Naive thymus-derived CD4-positive, alpha-beta T cell (primary cell): ENCODE results near the gene BEND3. TPM values are rescaled to one million over a fixed set of nuclear protein-coding genes. Genes with fewer than 3 reads are reported as not detected.
"Not testable (repeated sequence)": the region's sequence is repeated elsewhere in the genome, so short reads cannot be mapped to it uniquely, and the experiment has no call there.

Experiments
- ATAC-seq: fragments of 150-1000 bp; cut with Tn5 transposase; 2 replicates; pipeline ENCODE4 v1.10.0; 2021; ENCODE audit warnings: mild to moderate bottlenecking, moderate library complexity
- CTCF ChIA-PET: fragments of 350-600 bp; sonication (Branson Sonifier 250); formaldehyde crosslinking; loops from one replicate; lab custom pipeline; 2021; ENCODE audit warnings: antibody characterized with exemption; lab: Charles Lee
- POLR2A ChIA-PET: fragments of 350-600 bp; sonication (Branson Sonifier 250); formaldehyde crosslinking; loops from one replicate; lab custom pipeline; 2021; ENCODE audit warnings: antibody characterized with exemption, inconsistent platforms; lab: Charles Lee
- DNase-seq, 9 donors: peaks; one replicate each; pipeline versions ENCODE4 v3.0.0 to v3.0.0-alpha.2; 2020 to 2022; ENCODE audit warnings: mixed read lengths in 1 of 9
- H3K27ac ChIP-seq: one replicate; pipeline ENCODE4 v1.7.0; 2013; ENCODE audit warnings: mild to moderate bottlenecking, low read depth, low read length, moderate library complexity
- H3K27me3 ChIP-seq, 2 donors: one replicate each; pipeline ENCODE4 v1.7.0; 2013; ENCODE audit warnings: low read length in 2 of 2, mild to moderate bottlenecking in 2 of 2, moderate library complexity in 2 of 2; ENCODE audit not compliant: control insufficient read depth in 2 of 2, insufficient read depth in 2 of 2
- H3K36me3 ChIP-seq, 3 experiments: 1 replicate in 2 of 3; 2 replicates in 1 of 3; pipeline ENCODE4 v1.7.0; 2013; ENCODE audit warnings: low read length in 3 of 3, mild to moderate bottlenecking in 3 of 3, moderate library complexity in 1 of 3; ENCODE audit not compliant: insufficient read depth in 3 of 3, control insufficient read depth in 2 of 3
- H3K4me1 ChIP-seq, 2 donors: one replicate each; pipeline ENCODE4 v1.7.0; 2013; ENCODE audit warnings: low read length in 2 of 2, mild to moderate bottlenecking in 2 of 2, moderate library complexity in 1 of 2; ENCODE audit not compliant: control insufficient read depth in 2 of 2, insufficient read depth in 2 of 2
- H3K4me3 ChIP-seq: 2 replicates; pipeline ENCODE4 v1.7.0; 2013; ENCODE audit warnings: mild to moderate bottlenecking, low read length
- H3K9me3 ChIP-seq, 3 experiments: 1 replicate in 2 of 3; 2 replicates in 1 of 3; pipeline ENCODE4 v1.7.0; 2013; ENCODE audit warnings: low read length in 3 of 3; ENCODE audit not compliant: control insufficient read depth in 2 of 3
- H3K27ac Mint-ChIP-seq, 9 donors: one replicate each; pipeline ENCODE4 v1.8.0; 2020 to 2022; ENCODE audit warnings: mixed read lengths in 9 of 9, mild to moderate bottlenecking in 8 of 9, moderate library complexity in 5 of 9, inconsistent platforms in 2 of 9
- H3K27me3 Mint-ChIP-seq, 5 donors: one replicate each; pipeline ENCODE4 v1.8.0; 2021 to 2022; ENCODE audit warnings: mixed read lengths in 5 of 5, mild to moderate bottlenecking in 1 of 5
- H3K36me3 Mint-ChIP-seq, 5 donors: one replicate each; pipeline ENCODE4 v1.8.0; 2020 to 2022; ENCODE audit warnings: mixed read lengths in 5 of 5, mild to moderate bottlenecking in 3 of 5, inconsistent platforms in 1 of 5
- H3K4me1 Mint-ChIP-seq, 7 donors: one replicate each; pipeline ENCODE4 v1.8.0; 2020 to 2022; ENCODE audit warnings: mixed read lengths in 7 of 7, mild to moderate bottlenecking in 3 of 7, inconsistent platforms in 1 of 7
- H3K4me3 Mint-ChIP-seq, 10 donors: one replicate each; pipeline ENCODE4 v1.8.0; 2020 to 2022; ENCODE audit warnings: mild to moderate bottlenecking in 10 of 10, mixed read lengths in 10 of 10, moderate library complexity in 6 of 10, inconsistent platforms in 2 of 10
- H3K9me3 Mint-ChIP-seq, 11 donors: one replicate each; pipeline ENCODE4 v1.8.0; 2020 to 2022; ENCODE audit warnings: mixed read lengths in 11 of 11, mild to moderate bottlenecking in 4 of 11, inconsistent platforms in 1 of 11, moderate library complexity in 1 of 11
- intact Hi-C, 2 donors: fragments of 100-400 bp; cut with micrococcal nuclease; formaldehyde crosslinking; loops; one replicate each; pipeline ENCODE4 v1.15.1; 2023
- polyA plus RNA-seq, 2 donors: library from polyadenylated mRNA; unstranded; fragments of 300-500 nt; fragmentation: Illumina TruSeq; gene quantifications; one replicate each; pipeline ENCODE4 v1.2.3, GENCODE V29; 2021
- total RNA-seq, 6 experiments: library from RNA in 5 of 6; stranded (reverse) in 5 of 6; gene quantifications; 1 replicate in 5 of 6; 2 replicates in 1 of 6; pipeline ENCODE4 v1.2.3 and lab custom pipeline; 2021 to 2026

The BEND3 gene
- total and polyA plus RNA-seq, 7 experiments from 2014 or later = 0.34 to 4.1 (median 1.2) TPM

GRCh38 chr6:107020239-107020638, 95.1 kb downstream of the BEND3 start:
- H3K27me3 Mint-ChIP-seq = peaks cover 0 to 3% (median 0%) of the 10 kb centered on the region in 5 donors
- intact Hi-C loops = no loop called here
- H3K27ac Mint-ChIP-seq = no peak overlapping the region
- DNase-seq (no peak), ATAC-seq (no peak)
- POLR2A ChIA-PET = no interaction called here
- Histone ChIP-seq H3K27me3 (no peaks in the 10 kb centered on the region), H3K9me3 (no peaks in the 10 kb centered on the region), H3K4me1 (no peaks in the 10 kb centered on the region), H3K36me3 (no peaks in the 10 kb centered on the region), H3K4me3 (no peak overlapping the region), H3K27ac (no peak overlapping the region)
- CTCF ChIA-PET = no interaction called here
- peaks cover 0 to 6% (median 0%) of the 10 kb centered on the region in 7 donors for H3K4me1 Mint-ChIP-seq
- no peaks in the 10 kb centered on the region for H3K36me3 Mint-ChIP-seq
- no peak overlapping the region for H3K4me3 Mint-ChIP-seq
- peaks cover 0 to 2% (median 0%) of the 10 kb centered on the region in 11 donors for H3K9me3 Mint-ChIP-seq

- H3K4me3 ChIP-seq, H3K4me1 Mint-ChIP-seq, H3K4me3 Mint-ChIP-seq, H3K27me3 ChIP-seq, H3K36me3 ChIP-seq, H3K9me3 ChIP-seq, H3K27me3 Mint-ChIP-seq, CTCF ChIA-PET, H3K9me3 Mint-ChIP-seq, POLR2A ChIA-PET, H3K4me1 ChIP-seq, H3K27ac ChIP-seq, DNase-seq, intact Hi-C loops, H3K36me3 Mint-ChIP-seq, ATAC-seq, H3K27ac Mint-ChIP-seq: not testable (repeated sequence)
Measured at GRCh38 chr6:107019628-107020027, 95.7 kb downstream of the BEND3 start.

GRCh38 chr6:107019047-107019446, 96.3 kb downstream of the BEND3 start:
- no peak overlapping the region for H3K27ac Mint-ChIP-seq
- Histone ChIP-seq H3K4me1 (no peaks in the 10 kb centered on the region), H3K9me3 (no peaks in the 10 kb centered on the region), H3K4me3 (no peak overlapping the region), H3K27ac (no peak overlapping the region), H3K36me3 (no peaks in the 10 kb centered on the region), H3K27me3 (no peaks in the 10 kb centered on the region)
- no peak overlapping the region for H3K4me3 Mint-ChIP-seq
- POLR2A ChIA-PET = no interaction called here
- H3K4me1 Mint-ChIP-seq = peaks cover 0 to 6% (median 0%) of the 10 kb centered on the region in 7 donors
- CTCF ChIA-PET = no interaction called here
- ATAC-seq = no peak
- intact Hi-C loops = no loop called here
- DNase-seq = no peak
- H3K36me3 Mint-ChIP-seq = no peaks in the 10 kb centered on the region
- H3K27me3 Mint-ChIP-seq = peaks cover 0 to 3% (median 0%) of the 10 kb centered on the region in 5 donors
- H3K9me3 Mint-ChIP-seq = peaks cover 0 to 2% (median 0%) of the 10 kb centered on the region in 11 donors

Other genes with a start within 250 kb of the BEND3 start
- 1 to 10 TPM in 1 of 5 experiments, under 1 TPM in 4; 0.24 to 3.5 (median 0.73) TPM for gene CD24, start 140.8 kb downstream of the BEND3 start, total RNA-seq
- gene CD24, start 140.8 kb downstream of the BEND3 start, polyA plus RNA-seq = under 1 TPM; 0.15 to 0.23 TPM
- gene MTRES1, start 87.3 kb downstream of the BEND3 start, total RNA-seq = 10 to 100 TPM; 10.8 to 21.7 (median 19.5) TPM
- gene MTRES1, start 87.3 kb downstream of the BEND3 start, polyA plus RNA-seq = 10 to 100 TPM; 13.9 to 20.2 TPM